GM18520 (cell line): ENCODE data around the gene STX10.
"Not testable (repeated sequence)": the region's sequence is repeated elsewhere in the genome, so short reads cannot be mapped to it uniquely, and the experiment has no call there.

Experiments
- ATAC-seq: cut with Tn5 transposase; IDR thresholded peaks from one replicate; pipeline ENCODE4 v1.9.1; 2021; ENCODE audit not compliant: unreplicated experiment

STX10 gene

DNA sequence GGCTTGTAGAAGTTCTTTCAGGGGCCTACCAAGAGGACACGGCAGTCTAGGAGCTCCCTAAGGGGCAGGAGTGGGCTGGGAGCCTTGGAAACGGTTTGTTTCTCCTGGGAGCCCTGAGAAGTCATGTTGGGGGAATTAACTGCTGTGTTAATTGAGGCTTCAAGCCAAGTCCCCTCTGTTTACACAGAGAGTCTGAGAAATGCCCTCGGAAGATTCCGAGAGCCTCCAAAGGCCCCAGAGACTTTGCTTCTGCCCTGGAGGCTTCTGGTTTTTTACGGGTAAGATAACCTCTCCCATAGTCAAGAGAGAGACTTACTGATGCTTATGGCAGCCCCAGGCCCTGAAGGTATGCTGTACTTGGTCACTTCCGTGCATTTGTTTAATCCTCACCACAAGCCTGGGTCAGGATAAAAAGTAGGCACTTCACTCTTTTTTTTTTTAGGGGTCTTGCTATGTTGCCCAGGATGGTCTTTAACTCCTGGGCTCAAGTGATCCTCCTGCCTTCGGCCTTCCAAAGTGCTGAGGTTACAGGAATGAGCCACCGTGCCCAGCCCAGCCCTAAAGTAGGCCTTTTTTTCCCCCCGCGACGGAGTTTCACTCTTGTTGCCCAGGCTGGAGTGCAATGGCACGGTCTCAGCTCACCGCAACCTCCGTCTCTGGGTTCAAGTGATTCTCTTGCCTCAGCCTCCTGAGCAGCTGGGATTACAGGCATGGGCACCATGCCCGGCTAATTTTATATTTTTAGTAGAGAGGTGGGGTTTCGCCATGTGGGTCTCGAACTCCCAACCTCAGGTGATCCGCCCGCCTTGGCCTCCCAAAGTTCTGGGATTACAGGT lies 15.2 kb upstream of the STX10 start:
- ATAC-seq: no peak

DNA sequence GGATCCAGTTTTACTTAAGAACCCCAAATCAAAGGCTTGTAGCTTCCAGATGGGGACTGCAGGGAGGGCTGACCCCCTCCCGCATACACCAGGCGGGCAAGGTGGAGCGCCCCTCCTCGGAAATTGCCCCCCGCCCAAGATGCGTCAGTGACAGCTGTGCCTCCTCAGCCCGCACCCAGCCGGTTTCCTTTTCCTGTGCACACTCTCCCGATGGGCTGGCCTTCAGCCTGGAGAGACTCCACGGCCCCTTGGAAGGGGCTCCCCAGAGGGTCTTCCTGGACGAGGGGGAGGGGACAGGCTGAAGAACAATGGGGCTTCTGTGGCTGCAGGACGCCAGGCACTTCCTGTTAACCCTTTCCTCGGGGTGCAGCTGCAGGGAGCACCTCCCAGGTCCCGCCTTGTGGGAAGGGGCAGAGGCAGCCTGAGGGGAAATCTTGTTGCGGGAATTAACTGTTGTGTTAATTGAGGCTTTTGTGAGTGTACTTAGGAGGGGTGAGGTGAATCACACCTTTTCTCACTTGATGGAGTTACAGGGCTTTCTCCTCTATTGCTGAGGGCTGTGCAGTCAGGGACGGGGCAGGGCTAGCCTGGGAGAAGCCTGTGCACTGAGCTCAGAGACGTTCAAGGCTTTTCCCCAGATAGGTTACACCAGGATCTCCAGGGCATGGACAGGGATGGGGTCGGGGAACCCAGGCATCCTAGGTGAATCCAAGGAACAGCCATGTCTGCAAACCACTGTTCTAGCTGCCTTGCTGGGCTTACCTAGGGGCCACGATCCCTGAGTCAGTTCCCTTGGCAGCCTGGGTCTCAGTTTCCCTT lies 14.4 kb upstream of the STX10 start:
- ATAC-seq: no peak

DNA sequence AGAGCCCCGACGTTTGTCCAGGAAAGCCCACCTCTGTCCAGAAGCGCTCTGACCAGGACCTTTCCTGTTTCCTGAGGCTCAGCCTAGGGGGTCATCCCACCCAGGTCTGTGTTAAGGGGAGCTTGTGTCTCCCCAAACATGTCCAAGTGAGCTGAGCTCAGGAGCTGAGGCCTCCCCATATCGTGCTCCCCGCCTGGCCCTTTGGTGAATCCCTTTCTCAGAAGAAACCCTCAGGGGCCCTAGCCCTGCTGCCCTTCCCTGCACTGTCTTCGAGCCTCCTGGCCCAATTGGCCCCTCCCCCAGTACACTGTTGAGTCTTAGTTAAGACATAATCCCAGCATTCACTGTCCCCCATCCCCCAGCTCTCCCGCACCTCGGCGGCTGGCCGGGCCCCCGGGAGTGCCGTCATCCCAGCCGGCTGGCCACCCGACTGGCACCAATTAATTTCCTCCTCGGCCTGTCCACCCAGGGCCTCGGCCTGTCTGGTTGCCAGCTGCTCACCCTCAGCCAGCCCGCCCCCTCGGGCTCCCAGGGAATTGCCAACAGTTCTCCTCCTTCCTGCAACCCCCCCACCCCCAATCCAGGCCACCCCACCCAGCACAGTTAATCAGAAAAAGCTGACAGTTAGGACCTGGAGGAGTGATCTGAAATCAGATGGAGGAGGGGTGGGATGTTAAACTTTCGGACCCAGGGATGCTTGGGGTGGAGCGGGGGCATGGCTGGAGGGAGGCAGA lies 13.6 kb upstream of the STX10 start:
- ATAC-seq: no peak

DNA sequence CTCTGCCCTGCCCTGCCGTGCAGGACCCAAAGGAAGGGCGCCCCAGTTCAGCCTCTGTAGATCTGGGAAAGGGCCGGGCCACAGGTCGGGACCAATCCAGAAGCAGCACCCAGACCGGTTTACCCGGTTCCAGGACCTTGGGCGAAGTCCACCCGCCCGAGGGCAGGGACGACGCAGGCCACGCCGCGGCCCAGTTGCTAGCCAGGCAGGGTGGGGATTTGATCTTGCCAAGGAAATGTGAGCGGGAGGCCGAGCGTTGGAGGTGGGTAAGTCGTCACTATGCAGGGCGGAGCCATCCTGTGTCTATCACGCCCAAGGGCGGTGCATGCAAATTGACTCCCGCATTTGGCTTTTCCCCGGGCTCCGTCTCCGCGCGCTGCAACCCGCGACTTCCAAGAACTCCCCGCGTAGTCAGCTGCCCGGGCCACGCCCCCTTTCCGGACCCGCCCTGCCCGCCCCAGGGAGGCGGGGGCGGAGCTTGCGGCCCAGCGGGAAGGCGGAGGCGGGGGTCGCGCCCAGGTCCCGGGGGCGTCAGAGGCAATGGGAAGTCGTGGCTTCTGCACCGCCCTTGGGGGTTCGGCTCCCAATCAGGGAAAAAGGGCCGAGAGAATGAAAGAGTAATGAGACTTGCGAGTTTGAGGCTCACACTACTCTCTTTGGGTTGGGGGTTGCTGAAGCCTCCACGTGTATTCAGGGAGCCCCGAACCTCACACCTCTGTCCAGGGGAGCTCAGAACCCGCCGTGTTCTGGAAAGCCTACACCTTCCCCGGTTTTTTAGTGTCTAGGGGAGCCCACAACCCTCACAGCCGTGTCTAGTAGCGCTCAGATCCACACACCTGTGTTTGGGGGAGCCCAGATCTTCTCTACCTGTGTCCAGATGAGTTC lies 12.8 kb upstream of the STX10 start:
- ATAC-seq: peak; percentile 42

DNA sequence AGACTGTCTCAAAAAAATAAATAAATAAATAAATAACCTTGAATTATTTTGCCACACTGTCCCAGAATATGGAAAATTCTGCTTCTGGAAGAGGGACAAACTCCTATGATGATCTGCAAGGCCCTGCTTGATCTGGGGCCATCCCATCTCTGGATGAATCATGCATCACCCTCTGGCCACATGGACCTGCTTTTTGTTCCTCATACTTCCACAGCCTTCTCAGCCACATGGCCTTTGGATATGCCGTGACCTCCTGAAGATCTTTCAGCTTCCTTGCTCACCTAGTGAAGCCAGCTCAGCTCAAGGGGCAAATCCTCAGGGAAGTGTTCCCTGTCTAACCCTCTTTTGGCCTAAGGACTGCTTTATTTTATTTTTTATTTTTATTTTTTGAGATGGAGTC lies 10.4 kb upstream of the STX10 start:
- ATAC-seq: no peak

DNA sequence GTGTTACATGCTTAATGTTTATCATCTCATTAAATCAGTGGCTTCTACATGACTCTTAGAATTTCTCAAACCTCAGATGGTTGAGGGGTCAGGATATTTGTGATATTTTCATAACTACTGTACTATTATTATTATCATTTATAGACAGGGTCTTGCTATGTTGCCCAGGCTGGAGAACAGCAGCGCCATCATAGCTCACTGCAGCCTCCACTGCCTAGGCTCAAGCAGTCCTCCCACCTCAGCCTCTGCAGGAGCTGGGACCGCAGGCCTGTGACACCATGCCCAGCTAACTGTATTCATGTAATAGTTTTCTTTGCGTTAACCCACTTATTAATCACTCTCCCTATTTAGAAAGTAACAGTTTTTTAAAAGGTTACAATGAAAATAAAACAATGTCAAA lies 9.5 kb upstream of the STX10 start:
- no peak for ATAC-seq

DNA sequence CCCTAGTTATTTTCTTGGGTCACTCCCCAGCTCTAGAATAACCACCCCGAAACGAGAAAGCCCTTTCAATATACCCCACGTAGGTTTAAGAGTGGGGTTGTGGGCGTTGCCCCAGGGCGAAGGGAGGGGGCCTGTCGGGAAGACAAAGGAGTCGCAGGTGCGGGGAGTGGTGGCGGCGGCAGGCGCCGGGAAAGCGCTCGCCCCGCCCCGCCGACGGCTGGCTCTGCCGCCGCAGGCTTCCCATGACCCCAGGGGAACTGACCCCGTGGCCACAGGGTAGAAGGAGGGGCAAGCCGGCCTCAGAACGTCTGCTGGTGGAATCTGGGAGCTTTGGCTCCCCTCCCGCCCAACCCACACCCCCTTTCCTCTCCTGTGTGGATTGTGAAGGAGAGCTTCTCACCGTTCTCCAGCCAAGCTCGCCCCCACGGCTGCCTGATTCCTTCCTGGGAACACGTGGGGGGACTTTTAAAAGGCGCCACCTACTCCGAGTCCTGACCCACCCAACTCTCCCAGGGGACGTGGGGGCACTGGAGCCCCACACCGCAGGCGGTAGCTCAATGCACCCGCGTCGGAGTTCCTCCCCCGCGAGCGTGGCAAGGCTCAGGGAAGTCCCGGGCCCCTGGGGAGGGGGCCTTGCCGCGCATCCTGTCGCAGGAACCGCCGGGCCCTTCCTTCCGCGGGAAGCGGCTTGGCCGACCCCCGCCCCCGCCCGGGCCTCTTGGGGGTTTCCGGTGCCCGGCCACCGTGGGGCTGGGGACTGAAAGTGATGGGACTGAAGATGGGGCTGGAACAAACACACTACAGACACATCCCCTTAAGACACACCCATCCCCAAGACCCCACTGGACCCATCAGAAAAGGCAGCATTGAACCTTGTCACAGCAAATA lies 5.5 kb upstream of the STX10 start:
- ATAC-seq: no peak

DNA sequence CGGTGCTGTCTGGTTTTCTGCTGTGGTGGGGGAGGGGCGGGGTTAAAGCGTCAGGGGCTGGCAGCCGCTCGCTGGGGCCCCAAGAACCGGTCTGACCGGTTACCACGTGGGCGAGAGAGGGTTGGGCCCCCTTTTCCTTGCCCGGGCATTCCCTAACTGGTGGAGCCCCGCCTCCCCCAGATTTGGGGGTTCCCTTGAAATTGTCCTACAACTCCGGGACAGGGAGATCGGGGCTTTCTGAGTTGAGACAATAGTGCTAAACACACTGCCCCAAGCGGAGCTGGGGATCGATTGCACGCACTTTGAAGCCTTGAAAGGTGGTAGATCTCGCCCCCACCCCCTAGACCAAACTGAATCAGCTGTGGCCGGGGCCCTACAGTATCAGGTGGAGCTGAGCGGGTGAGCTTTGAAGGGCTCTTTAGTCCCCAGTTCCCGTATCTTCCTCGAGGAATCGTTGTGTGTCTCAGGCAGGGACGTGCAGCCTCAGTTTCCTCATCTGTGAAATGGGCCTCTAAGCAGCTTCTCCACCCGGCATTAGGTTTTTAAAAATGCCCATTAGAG lies 4.8 kb upstream of the STX10 start:
- ATAC-seq: no peak

DNA sequence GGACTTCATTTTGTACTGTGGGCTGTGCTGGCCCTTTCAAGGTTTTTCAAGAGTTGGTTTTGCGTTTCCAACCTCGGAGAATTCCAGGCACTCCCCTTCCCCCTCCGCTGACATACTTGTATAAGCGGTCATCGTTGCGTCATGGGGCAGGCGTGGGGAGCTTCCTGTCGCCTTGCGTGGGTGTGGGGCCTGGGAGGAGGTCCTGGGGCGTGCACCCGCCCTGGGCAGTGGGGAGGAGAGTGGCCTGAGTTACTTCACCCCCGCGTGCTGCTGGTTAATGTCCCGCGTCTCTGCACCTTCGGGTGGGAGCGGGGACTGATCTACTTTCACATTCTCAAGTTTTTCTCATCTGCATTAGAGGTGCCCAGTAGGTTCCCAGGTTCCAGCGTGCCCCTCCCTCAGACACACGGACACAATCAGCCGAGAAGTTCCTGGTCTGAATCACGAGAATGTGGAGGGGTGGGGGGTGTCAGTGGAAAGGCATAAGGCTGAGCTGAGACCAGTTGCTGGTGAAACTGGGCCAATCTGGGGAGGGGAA lies 4.1 kb upstream of the STX10 start:
- no peak for ATAC-seq

DNA sequence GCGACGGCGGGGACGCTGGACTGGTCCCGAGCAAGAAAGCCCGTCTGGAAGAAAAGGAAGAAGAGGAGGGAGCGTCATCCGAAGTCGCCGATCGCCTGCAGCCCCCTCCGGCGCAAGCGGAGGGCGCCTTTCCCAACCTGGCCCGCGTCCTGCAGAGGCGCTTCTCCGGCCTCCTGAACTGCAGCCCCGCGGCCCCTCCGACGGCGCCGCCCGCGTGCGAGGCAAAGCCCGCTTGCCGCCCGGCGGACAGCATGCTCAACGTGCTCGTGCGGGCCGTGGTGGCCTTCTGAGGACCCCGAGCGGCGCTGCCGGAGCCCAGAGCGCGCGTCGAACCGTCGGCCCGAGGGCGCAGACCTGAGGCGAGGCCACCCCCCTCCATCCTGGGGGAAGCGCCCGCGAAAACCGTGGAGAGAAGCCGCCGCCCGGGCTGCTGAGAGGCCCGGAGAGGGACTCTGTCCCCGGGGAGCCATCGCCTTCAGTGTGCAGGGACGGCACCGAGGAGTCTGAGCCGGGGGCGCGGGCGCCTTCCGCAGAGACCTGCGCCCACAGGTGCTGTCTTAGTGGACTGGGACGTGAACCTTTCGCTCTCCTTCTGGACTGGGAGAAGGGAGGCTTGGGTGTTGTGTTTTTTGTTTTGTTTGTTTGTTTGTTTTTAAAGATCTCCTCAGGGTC lies 3.5 kb upstream of the STX10 start:
- no peak for ATAC-seq

DNA sequence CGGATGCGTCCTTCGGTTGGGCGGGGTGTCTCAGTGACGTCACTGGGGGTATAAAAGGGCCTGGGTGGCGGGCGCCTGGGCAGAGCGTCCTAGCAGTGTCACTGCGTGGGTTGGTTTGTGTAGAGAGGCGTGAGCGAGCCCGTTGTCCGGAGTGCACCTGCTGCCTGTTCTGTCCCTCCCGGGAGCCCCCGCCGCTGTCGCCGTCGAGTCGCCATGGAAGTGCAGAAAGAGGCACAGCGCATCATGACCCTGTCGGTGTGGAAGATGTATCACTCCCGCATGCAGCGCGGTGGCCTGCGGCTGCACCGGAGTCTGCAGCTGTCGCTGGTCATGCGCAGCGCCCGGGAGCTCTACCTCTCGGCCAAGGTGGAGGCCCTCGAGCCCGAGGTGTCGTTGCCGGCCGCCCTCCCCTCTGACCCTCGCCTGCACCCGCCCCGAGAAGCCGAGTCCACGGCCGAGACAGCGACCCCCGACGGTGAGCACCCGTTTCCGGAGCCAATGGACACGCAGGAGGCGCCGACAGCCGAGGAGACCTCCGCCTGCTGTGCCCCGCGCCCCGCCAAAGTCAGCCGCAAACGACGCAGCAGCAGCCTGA lies 2.9 kb upstream of the STX10 start:
- ATAC-seq: peak; percentile 23

DNA sequence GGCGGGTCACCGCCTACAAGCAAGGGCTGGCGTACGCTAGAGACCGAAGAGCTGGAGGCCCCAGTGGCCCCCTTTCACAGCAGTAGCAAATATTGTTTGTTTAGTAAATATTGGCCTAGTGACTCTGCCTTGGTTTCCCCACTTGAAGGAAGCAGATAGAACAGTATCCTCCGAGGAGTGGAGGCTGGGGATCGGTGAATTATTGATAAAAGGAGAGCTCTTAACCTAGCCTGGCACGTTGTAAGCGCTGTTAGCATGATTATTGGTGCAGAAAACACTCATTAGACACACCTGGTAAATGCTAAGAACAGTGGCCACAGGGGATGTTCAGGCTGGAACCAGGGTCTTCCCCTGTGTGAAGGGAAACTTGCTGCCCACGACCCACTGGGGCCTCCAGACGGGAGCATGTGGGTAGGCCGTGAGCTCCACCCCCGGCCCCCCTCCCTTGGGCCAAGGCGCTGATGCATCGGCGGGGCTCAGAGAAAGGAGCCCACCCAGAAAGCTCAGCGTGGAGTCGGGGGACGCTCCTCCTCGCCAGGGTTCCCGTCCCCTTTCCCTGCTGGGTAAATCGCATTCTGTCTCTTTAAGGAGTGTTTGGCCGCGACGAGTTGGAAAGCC lies 2.3 kb upstream of the STX10 start:
- ATAC-seq: peak; percentile 7

DNA sequence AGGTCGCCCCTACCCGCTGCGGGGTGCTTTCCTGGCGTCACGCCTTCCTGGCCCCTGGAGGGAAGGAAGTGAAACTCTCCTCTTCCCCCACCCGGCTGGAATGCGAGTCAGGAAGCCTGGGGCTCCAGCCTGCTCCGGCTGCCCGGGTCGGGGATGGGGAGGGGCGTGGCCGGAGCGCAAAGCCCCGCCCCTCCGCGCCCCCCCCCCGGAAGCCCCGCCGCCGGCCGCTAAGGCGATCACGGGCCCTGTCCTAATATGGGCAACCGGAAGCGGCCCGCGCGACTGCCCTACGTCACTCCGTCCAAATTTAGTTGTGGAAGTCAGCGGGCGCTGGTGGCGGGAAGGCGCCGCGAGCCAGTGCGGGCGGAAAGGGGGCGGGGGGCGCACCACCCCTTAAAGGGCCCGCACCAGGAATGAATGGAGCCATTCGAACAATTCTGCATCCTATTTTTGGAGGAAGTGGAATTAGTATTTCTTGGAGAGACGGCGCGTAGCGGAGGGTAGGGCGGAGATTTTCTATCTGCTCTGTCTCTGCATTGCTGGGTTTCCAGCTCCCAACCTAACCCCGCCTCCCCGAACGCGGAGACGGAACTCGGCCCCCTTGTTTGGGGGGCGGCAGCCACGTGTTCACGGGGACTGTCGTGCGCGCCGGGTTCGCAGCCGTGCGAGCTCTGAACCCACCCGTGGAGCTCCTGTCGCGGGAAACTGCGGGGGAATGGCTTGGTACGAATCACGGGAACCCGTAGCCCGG lies 1.6 kb upstream of the STX10 start:
- peak; percentile 24 for ATAC-seq

DNA sequence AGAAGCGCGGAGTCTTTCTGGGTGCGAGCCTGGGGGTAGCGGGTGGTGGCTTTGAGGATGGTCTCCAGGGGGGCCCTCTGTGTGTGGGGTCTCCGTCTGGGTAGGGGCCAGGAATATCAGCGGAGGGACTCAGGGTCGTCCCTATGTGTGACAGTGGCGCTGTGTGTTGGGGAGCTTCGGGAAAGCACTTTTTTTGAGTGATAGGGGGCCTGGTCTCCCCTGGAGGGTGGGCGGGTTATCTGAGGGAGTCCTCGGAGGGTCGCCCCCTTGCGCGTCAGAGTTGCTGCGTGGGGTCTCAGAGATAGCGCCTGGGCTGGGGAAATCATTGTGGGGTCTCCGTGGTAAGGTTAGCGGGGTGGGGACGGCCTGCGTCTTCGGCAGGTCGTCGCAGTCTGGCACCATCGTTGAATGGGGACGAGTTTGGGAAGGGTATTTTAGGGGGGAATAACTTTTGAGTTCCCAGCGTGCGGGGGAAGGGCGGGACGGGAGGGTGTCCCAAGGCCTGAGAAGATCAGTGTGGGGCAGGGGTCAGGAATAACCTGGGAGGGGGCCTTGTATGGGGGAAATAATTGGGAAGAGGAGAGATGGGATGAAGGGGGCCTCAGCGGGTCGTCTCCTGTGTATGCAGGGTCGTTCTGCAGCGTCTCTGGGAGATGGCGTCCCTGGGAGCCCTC lies 893 bp upstream of the STX10 start:
- no peak for ATAC-seq

DNA sequence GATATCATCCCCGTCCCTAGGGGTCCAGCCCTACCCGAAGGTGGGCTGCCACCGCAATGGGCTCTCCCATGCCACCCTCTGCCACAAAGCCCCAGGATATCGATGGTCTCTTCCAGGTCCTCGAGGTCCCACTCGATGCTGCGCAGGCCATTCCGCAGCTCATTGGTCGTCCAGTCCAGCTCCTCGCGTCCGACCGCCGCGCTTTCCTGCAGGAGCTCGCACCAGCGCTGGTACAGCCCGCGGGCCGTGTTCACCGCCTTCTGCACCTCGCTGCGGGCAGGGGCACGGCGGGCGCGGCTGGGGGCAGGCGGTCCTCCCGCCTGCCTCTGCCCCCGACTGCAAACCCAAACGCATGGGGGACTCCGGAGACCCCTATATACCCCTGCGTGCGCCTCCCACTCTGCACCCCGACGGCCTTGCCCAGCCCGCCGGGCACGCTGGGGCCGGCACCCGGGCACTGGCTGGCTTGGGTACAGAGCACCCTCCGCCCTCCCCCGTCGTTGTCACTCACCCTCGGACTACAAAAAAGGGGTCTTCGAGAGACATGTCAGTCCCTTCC lies 468 bp downstream of the STX10 start:
- ATAC-seq: no peak

DNA sequence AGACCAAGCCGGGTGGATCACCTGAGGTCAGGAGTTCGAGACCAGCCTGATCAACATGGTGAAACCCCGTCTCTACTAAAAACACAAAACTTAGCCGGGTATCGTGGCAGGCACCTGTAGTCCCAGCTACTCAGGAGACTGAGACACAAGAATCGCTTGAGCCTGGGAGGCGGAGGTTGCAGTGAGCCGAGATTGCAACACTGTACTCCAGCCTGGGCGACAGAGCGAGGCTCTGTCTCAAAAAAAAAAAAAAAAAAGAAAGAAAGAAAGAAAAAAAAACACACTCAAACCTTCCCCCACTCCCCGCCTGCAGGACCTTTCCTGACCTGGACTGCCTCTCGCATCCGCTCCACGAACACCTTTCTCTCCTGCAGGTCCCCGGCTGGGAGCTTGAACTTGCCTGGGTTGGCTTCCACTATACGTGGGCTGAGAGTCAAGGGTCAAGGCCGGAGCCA lies 975 bp downstream of the STX10 start:
- not testable (repeated sequence) for ATAC-seq
